Cardiac muscle cell (in vitro differentiated cells and primary cell): ENCODE results near the gene GORASP2. TPM values are rescaled to one million over a fixed set of nuclear protein-coding genes. Genes with fewer than 3 reads are reported as not detected.

Source experiments
- DNase-seq, 2 donors: peaks; one replicate each; pipeline versions ENCODE4 v3.0.0 to v3.0.0-alpha.2; 2010 to 2017; ENCODE audit warnings: low read depth in 1 of 2, low spot score in 1 of 2
- H3K27ac ChIP-seq: fragments of 200-600 bp; sonication (generic); 2 replicates; pipeline ENCODE4 v1.5.1; 2016
- H3K27me3 ChIP-seq: fragments of 200-600 bp; sonication (generic); 2 replicates; pipeline ENCODE4 v1.6.0; 2016; ENCODE audit warnings: control low read depth
- H3K36me3 ChIP-seq: fragments of 200-600 bp; sonication (generic); 2 replicates; pipeline ENCODE4 v1.5.1; 2016; ENCODE audit warnings: control low read depth
- H3K4me1 ChIP-seq: fragments of 200-600 bp; sonication (generic); 2 replicates; pipeline ENCODE4 v1.8.1; 2017; ENCODE audit warnings: low read depth, mild to moderate bottlenecking, mixed run types
- H3K4me3 ChIP-seq: fragments of 200-600 bp; sonication (generic); 2 replicates; pipeline ENCODE4 v1.5.1; 2016; ENCODE audit warnings: mild to moderate bottlenecking
- H3K9me3 ChIP-seq: fragments of 200-600 bp; sonication (generic); 2 replicates; pipeline ENCODE4 v1.5.1; 2017; ENCODE audit warnings: low read depth, mild to moderate bottlenecking, control low read depth
- polyA plus RNA-seq: library from polyadenylated mRNA; unstranded; fragments of >200 nt; fragmentation: Nextera tagmentation; extraction: Ambion mirVana; gene quantifications from 2 replicates; pipeline ENCODE4 v1.2.1, GENCODE V29; 2016
- total RNA-seq: library from RNA; depleted of rRNA; stranded (reverse); fragments of >200 nt; gene quantifications from 2 replicates; pipeline ENCODE4 v1.2.3, GENCODE V29; 2016
- TF ChIP-seq, protein P1 (sequence below): IDR thresholded peaks from 2 replicates; pipeline ENCODE4 v1.5.1; 2012; ENCODE audit warnings: low read depth, mild to moderate bottlenecking, low read length

GORASP2 gene
- total and polyA plus RNA-seq, 2 experiments from 2014 or later, result 59.4 to 114 TPM

DNA sequence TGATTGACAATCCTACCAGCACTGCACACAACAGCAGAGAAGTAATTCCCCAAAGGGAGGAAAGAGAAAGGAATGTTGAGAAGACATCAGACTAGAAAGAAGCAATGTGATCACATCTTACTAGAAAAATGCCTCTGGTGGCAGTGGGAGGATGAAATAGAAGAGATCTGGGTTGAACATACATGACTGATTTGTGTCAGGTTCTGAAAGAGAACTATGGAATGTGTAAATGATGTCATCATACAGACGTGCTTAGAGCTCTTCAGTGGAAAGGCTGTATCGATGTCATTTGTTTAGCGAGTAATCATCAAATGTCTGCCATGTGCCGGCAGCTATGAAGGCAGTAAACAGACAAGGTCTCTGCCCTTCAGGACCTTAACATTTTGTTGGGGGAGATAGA lies 24.9 kb downstream of the GORASP2 start:
- DNase-seq, result no peak
- Histone ChIP-seq H3K27ac (no peak overlapping the region), H3K36me3 (peaks cover 84% of the 10 kb centered on the region), H3K9me3 (no peaks in the 10 kb centered on the region), H3K27me3 (no peaks in the 10 kb centered on the region), H3K4me3 (no peak overlapping the region), H3K4me1 (no peaks in the 10 kb centered on the region)
- TF ChIP-seq, protein P1, sequence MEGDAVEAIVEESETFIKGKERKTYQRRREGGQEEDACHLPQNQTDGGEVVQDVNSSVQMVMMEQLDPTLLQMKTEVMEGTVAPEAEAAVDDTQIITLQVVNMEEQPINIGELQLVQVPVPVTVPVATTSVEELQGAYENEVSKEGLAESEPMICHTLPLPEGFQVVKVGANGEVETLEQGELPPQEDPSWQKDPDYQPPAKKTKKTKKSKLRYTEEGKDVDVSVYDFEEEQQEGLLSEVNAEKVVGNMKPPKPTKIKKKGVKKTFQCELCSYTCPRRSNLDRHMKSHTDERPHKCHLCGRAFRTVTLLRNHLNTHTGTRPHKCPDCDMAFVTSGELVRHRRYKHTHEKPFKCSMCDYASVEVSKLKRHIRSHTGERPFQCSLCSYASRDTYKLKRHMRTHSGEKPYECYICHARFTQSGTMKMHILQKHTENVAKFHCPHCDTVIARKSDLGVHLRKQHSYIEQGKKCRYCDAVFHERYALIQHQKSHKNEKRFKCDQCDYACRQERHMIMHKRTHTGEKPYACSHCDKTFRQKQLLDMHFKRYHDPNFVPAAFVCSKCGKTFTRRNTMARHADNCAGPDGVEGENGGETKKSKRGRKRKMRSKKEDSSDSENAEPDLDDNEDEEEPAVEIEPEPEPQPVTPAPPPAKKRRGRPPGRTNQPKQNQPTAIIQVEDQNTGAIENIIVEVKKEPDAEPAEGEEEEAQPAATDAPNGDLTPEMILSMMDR, result no peak

DNA sequence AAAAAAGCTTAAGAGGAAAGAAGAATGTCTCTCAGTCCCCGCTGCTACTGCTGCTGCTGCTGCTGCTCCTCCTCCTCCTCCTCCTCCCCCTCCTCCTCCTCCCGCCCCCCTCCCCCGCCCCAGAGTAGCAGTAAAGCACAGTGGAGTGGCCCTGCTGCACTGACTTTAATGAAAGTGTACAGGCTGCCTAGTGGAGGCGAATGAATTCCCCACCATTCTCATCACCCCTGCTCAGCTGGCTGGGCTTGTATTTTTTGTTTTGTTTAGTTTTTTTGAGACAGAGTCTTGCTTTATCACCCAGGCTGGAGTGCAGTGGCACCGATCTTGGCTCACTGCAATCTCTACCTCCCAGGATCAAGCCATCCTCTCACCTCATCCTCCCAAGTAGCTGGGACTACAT lies 34.3 kb downstream of the GORASP2 start:
- H3K4me3 ChIP-seq, result no peak overlapping the region
- H3K9me3 ChIP-seq, result no peaks in the 10 kb centered on the region
- H3K4me1 ChIP-seq, result no peaks in the 10 kb centered on the region
- H3K36me3 ChIP-seq, result peaks cover 61% of the 10 kb centered on the region
- no peak for DNase-seq
- TF ChIP-seq, protein P1, result no peak
- H3K27me3 ChIP-seq, result no peaks in the 10 kb centered on the region
- H3K27ac ChIP-seq, result no peak overlapping the region

DNA sequence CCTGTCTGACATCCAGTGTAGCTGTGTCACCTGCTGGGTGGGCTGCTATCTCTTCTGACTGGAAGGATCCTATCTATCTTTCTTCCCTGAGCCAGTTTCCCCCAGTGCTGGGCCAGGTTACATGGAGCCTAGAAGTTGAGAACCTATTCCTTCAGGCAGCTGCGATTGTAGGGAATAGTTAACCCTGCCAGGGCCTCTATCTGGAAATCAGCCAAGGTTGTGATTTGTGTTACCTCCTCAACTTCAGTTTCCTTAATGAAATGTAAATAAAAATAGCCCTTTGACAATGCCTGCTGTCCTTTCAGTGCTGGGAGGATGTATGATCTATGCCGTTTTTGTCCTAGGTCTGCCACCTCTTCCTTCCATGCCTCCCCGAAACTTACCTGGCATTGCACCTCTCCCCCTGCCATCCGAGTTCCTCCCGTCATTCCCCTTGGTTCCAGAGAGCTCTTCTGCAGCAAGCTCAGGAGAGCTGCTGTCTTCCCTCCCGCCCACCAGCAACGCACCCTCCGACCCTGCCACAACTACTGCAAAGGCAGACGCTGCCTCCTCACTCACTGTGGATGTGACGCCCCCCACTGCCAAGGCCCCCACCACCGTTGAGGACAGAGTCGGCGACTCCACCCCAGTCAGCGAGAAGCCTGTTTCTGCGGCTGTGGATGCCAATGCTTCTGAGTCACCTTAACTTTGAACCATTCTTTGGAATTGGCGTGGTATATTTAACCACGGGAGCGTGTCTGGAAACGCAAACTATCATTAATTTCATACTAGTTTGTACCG lies 36.6 kb downstream of the GORASP2 start:
- Histone ChIP-seq H3K27ac (peak overlapping the region; percentile 28), H3K36me3 (peaks cover 51% of the 10 kb centered on the region)
- no peak for DNase-seq

DNA sequence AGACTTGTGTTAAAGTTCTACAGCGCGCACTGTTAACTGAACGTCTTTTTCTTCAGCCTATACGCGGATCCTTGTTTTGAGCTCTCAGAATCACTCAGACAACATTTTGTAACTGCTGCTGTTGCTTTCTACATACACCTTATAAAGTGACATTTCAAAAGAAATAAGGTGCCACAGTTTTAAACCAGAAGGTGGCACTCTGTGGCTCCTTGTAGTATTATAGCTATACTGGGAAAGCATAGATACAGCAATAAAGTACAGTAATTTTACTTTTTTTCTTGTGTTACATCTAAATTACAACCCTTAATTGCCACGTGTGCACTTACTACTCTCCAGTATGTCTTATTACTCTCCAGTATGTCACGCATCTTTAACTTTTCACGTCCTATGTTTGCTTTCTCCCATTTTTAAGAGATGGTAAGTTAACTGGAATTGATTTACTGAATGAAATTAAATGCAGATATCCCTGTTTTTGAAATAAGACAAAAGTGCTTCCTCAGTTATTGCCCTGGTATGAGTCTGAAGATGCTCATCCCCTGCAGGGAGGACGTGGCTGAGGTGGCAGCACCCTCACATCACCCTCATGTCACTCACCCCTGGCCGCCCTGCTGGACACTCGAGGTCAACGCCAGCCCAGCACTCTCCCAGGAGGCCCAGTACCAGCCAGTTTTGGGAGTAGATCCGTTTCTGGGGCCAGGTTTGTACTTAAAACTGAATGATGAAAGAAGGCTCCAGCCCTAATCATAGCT lies 37.8 kb downstream of the GORASP2 start:
- Histone ChIP-seq H3K4me3 (no peak overlapping the region), H3K4me1 (no peaks in the 10 kb centered on the region), H3K27me3 (no peaks in the 10 kb centered on the region), H3K36me3 (peaks cover 39% of the 10 kb centered on the region), H3K9me3 (no peaks in the 10 kb centered on the region), H3K27ac (no peak overlapping the region)
- peak in 1 of 2 donors; percentile 21 for DNase-seq
- TF ChIP-seq, protein P1, result no peak

More for the DNA sequence above, 36.6 kb downstream of the GORASP2 start:
- no peak overlapping the region for H3K4me3 ChIP-seq
- TF ChIP-seq, protein P1, result no peak
- H3K9me3 ChIP-seq, result no peaks in the 10 kb centered on the region
- no peaks in the 10 kb centered on the region for H3K27me3 ChIP-seq
- no peaks in the 10 kb centered on the region for H3K4me1 ChIP-seq

DNA sequence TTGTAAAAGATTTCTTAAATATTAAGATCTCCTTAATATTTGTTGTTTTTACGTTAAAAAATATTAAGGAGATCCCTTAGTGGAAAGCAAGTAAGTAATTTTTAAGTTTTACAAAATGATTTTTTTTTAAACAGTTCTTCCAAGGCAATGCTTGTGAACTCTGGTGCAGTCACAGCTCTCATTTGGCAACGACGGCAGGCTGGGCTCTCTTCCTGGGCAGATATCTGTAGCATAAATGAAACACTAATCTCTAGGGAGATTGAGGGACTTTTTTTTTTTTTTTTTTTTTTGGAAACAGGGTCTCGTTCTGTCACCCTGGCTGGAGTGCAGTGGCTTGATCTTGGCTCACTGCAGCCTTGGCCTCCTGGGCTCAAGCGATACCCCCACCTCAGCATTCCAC lies 38.5 kb downstream of the GORASP2 start:
- H3K4me3 ChIP-seq, result no peak overlapping the region
- H3K27ac ChIP-seq, result no peak overlapping the region
- TF ChIP-seq, protein P1, result no peak
- H3K36me3 ChIP-seq, result peaks cover 32% of the 10 kb centered on the region
- DNase-seq, result no peak
- no peaks in the 10 kb centered on the region for H3K9me3 ChIP-seq
- no peaks in the 10 kb centered on the region for H3K27me3 ChIP-seq
- H3K4me1 ChIP-seq, result no peaks in the 10 kb centered on the region
